IPS-NIHi11 (cell line): Measurements from ENCODE around the gene SLC23A2.

Source experiments
- DNase-seq: peaks from one replicate; pipeline ENCODE4 v3.0.0; 2012; ENCODE audit warnings: mixed read lengths, low spot score

Gene SLC23A2

DNA sequence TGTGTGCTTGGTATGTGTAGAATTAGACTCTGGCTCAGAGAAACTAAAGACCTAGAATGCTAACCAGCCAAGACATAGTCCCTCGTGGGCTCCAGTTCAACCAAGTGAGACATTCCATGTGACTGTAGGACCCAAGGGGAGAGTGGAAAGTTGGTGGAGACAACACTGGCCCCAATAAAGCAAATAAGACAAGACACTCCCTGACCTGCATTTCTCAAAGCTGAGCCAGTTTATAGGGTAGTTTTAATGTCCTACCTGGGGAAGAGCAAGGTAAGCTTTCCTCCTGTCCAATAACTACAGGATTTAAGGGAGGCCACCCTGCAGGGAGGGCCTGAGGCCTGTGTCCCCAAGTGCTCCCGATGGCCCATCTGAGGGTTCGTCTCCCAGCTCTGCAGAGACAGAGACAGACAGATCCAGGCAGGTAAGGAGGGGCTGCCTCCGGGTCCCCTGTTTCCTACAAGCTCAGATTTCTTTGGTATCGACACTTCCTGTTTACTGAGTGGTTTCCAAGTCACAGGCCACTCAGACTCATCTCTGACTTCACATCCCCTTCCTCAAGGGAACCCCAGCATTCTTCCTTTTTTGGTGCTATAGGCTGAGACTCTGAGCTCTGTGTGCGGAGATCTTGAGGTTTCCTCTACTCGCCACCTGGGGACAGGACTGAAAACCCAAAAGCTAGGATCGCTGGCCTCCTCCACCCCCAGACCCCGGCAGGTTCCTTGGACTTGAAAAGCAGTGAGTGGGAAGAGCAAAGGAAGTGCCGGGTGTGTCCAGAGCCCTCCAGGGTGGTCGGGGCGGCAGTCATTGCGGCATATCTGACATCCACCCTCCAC is 187.2 kb downstream of the SLC23A2 start:
- peak; percentile 30 for DNase-seq

DNA sequence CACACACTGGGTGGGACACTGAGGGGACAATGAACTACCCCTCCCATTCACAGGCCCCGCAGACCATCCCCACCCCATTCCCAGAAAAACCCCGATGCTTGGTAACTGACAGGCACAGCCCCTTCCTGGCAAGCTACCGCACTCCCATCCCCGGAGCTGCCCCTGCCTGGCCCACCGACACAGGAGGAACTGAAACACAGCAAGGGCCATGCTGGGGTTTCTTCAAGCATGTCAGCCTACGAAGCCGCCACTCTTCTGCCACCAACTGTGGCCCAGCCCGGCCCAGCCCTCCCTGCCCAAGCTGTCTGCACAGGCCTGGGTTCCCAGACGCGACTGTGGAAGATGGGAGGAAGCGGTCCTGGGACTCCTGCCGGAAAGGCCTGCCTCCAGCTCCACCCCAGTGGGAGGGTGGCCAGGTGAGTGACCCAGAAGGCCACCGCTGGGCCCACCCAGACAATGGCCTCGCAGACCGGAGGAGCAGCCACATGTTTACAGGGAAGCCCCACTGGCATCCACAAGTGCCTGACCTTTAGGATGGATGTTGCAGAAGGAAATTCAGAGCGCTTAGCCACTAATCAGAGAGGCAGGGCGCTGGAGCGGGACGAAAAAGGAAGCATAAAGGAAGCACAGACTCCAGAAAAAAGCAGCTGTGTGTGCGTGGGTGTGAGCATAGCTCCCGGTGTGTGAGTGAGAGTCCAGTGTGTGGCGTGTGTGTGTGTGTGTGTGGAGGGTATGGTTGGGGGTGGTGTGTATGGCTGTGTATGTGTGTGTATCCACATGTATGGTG is 188.0 kb downstream of the SLC23A2 start:
- peak; percentile 27 for DNase-seq

DNA sequence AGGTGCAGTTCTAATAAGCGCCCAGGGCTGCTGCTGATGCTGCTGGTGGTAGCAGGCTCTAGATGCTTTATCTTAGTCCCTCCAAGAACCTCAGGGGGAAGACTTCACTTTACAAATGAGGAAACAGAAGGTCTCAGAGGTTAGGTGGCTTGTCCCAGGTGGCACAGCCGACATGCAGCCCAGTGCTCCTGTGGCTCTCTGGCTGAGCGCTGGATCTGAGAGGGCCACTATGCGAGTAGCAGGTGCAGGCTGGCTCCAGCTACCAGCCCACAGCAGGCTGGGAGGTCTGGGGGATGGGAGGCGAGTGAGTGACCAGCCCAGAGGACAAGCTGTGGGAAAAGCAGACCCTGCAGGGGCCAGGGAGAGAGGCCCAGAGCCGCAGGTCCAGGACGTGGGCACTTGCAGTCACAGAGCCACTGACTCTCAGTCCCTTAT is 188.7 kb downstream of the SLC23A2 start:
- no peak for DNase-seq

DNA sequence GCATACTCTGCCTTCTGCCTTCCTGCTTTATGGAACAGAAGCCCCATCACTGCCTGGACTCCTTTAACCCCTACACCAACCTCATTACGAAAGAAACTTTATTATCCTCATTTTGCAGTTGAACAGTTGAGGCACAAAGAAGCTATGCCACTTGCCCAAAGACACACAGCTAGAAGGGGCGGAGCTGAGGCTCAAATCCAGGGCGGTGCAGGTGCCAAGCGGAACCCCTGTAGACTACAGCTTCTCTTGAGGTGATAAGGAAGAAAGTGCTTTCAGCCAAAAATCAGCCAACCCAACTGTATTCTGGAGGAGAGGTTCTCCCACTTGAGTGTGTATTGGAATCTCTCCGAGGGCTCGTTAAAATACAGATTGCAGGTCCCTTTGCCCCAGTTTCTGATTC is 189.1 kb downstream of the SLC23A2 start:
- no peak for DNase-seq

DNA sequence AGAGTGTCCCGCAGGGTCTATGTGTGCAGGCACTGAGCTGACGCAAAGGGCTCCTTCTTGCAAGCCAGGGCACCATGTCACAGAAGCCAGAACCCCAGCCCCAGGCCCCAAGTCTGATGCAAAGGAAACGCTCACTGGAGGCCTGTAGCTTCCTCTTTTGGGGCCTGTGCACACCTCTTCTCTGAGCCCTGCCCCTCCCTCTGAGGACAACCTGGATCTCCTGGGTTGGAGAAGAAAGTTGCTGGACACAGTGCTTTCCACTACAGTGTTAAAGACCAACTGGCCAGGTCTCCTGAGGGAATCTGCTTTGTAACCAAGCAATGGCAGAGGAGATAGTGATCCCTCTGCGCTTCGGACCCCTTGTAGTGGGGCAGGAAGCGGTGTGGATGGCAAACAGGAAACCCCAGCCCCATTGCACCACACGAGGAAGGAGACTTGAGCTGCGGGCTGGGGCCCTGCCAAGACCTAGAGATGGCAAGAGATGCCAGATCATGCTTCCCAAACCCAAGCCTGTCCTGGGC is 189.6 kb downstream of the SLC23A2 start:
- no peak for DNase-seq

DNA sequence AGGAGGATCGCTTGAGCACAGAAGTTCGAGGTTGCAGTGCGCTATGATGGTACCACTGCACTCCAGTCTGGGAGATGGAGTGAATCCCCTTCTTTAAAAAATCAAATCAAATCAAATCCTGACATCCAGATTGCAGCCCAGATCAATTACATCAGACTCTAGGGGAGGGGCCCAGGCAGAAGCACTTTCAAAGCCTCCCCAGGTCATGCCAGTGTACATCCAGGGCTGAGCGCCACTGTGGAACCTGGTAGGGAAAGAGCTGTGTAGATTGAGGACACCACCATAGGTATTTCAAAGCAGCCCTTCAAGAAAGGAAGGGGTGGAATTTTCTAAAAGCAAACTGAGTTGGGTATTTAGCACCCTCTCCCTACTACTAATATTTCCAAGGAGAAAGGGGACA is 190.1 kb downstream of the SLC23A2 start:
- no peak for DNase-seq

DNA sequence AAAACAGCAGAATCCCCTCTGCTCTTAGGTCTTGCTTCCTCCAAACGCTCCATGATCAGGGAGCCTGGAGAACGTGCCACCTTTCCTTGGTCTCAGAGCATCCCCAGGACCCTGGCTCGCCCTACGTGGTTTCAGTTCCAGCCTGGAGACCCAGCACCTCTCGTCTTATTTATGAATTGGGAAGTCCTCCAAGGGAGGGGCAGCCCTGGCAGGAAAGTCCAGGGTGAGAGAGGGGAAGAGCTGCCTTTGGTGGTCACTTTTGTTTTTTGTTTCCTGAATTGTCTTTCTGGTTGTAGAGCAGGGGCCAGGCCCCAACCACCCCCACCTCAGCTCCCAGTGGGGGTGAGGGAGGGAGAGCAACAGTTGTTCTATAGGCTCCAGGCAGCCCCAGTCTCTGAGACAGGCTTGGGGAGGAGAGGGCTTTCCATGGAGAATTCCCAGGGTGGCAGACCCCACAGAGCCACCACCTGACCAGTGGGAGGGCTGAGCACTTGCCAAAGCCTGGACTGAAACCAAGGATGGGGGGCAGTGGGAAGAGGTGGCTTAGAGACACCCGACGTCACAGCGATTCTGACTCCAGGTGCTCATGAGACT is 190.8 kb downstream of the SLC23A2 start:
- no peak for DNase-seq

DNA sequence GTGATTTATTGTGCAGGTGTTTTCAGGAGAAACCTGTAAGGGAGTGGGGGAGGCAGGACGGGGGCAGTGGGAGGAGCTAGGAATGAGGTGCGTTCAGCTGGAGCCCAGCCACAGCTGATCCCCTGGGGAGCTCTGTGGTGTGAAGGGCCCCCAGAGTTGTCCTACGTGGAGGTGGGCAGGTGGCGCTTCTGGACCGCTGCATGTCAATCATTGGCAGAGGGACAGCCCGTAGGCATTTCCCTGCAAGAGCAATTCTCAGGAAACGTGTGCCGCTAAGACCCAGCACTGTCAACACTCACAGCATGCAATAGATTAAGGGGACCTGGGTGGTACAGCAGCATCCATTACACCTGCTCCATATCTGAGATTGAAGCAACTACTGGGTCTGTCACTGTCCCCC is 191.6 kb downstream of the SLC23A2 start:
- DNase-seq, result no peak

DNA sequence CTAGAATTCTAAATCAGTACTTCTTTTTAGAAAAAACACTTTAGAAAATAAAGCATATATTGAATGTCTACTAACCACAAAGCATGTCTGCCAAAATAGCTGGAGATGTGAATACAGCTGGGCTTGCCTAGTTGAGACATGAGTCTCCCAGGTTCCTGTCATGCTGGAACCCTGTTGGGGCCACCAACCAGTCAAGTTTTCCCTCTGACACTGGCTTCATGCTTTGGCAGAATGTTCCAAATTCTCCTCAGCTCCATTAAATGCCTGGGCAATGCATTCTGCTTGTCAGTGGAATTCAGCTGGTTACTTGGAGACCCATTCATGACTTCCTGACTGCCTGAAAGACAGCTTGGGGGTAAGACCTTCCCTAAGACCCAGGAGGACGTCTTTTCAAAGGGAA is 192.4 kb downstream of the SLC23A2 start:
- no peak for DNase-seq

DNA sequence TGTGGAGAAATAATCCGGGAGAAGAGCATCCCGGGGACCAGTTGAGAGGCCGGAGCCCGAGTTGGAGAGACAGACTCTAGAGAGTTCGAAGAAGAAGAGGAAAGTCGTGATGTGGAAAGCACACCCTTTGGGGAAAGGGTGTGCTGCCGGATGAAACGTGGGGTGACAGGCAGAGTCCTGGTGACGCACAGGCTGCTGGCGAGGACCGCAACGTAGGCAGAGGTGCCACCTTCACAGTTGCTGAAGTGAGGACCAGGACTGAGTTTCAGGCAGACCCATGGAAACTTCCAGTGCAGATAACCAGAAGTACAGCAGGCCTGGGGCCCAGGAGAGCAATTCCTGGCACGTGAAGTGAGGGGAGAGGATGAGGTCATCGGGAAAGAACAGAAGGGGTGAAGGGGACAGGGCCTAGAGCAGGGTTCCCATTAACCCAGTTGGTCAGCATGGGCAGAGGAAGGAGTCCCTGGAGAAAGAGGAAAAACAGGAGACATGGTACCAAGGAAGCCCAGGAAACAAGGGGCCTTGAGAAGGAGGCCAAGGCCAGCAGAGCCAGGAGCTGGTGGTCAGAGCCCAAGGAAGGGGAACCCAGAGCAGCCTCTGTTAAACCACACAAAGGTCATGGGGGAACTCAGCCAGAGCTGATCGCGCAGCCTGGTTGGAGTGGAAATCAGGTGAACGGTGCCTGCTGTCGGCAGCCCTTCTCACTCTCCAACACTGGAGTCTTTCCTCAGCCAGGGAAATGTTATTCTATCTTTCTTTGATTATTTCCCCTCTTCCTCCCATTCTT is 195.5 kb downstream of the SLC23A2 start:
- no peak for DNase-seq

DNA sequence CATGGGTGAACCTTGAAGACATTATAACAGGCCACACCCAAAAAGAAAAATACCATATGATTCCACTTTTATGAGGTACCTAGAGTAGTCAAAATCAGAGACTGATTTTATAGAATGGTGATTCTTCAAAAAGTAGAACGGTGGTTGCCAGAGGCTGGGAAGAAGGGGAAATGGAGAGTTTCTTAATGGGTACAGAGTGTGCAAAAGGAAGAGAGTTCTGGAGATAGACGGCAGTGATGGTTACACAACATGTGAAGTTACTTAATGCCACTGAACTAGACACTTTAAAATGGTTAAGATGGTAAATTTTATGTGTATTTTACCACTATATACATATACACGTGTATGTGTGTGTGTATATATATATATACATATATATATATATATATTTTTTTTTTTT is 198.8 kb downstream of the SLC23A2 start:
- no peak for DNase-seq
